MCF 10A (cell line): ENCODE measurements around the gene TM9SF3. TPM values are rescaled to one million over a fixed set of nuclear protein-coding genes. Genes with fewer than 3 reads are reported as not detected.
A peak's percentile ranks its signal among the peaks of the same experiment; 100 is the strongest.

ENCODE experiments used
- BruUV-seq: library from RNA; stranded (reverse); fragments of 400-500 nt; replicated peaks from 2 replicates; lab custom pipeline; 2021; lab: Mats Ljungman, UMichigan
- CTCF ChIA-PET: fragments of 300-600 bp; sonication (Branson Sonifier 250); formaldehyde crosslinking; extraction: SDS; loops from one replicate; lab custom pipeline; 2021; ENCODE audit warnings: antibody characterized with exemption, inconsistent platforms; lab: Yijun Ruan, JAX
- POLR2A ChIA-PET: fragments of 300-600, 350-650 bp; sonication (Branson Sonifier 250); formaldehyde crosslinking; extraction: SDS; loops from one replicate; lab custom pipeline; 2020; ENCODE audit warnings: antibody characterized with exemption, inconsistent platforms; lab: Yijun Ruan, JAX
- DNase-seq: peaks from one replicate; pipeline ENCODE4 v3.0.0-alpha.2; 2018; ENCODE audit not compliant: unreplicated experiment
- H3K27ac Mint-ChIP-seq: one replicate; pipeline ENCODE4 v1.8.0; 2022; ENCODE audit warnings: mild to moderate bottlenecking, low read depth, mixed read lengths; ENCODE audit not compliant: unreplicated experiment
- H3K27me3 Mint-ChIP-seq: one replicate; pipeline ENCODE4 v1.8.0; 2022; ENCODE audit warnings: mixed read lengths; ENCODE audit not compliant: insufficient read depth, unreplicated experiment
- H3K36me3 Mint-ChIP-seq: one replicate; pipeline ENCODE4 v1.8.0; 2022; ENCODE audit warnings: mild to moderate bottlenecking, moderate library complexity, mixed read lengths; ENCODE audit not compliant: insufficient read depth, unreplicated experiment
- H3K4me1 Mint-ChIP-seq: one replicate; pipeline ENCODE4 v1.8.0; 2022; ENCODE audit warnings: mixed read lengths; ENCODE audit not compliant: insufficient read depth, unreplicated experiment
- H3K4me3 Mint-ChIP-seq: one replicate; pipeline ENCODE4 v1.8.0; 2022; ENCODE audit warnings: mild to moderate bottlenecking, moderate library complexity, mixed read lengths; ENCODE audit not compliant: unreplicated experiment
- H3K9me3 Mint-ChIP-seq: one replicate; pipeline ENCODE4 v1.8.0; 2022; ENCODE audit warnings: mixed read lengths; ENCODE audit not compliant: unreplicated experiment
- CTCF ChIP-seq: fragments of 200-600 bp; IDR thresholded peaks from one replicate; pipeline ENCODE4 v1.8.0; 2022; ENCODE audit warnings: antibody characterized with exemption, mild to moderate bottlenecking; ENCODE audit not compliant: unreplicated experiment
- intact Hi-C: fragments of 100-400 bp; cut with micrococcal nuclease; formaldehyde crosslinking; loops from 2 replicates; pipeline ENCODE4 v1.14.1; 2022
- total RNA-seq: library from RNA; stranded (reverse); gene quantifications from 2 replicates; pipeline ENCODE4 v1.2.3, GENCODE V29; 2022

The TM9SF3 gene
- total RNA-seq, 1 experiment from 2014 or later, result 151 TPM

GRCh38 chr10:96579133-96579532, 7.7 kb downstream of the TM9SF3 start:
- ChIA-PET CTCF (no interaction called here), POLR2A (no interaction called here)
- BruUV-seq, result no TSS peak
- no peak overlapping the region for H3K27ac Mint-ChIP-seq
- peaks cover 35% of the 10 kb centered on the region for H3K4me1 Mint-ChIP-seq
- peaks cover 14% of the 10 kb centered on the region for H3K36me3 Mint-ChIP-seq
- no peak overlapping the region for H3K4me3 Mint-ChIP-seq
- no peak for TF ChIP-seq CTCF
- H3K9me3 Mint-ChIP-seq, result no peaks in the 10 kb centered on the region
- intact Hi-C loops, result no loop called here
- DNase-seq, result no peak
- H3K27me3 Mint-ChIP-seq, result no peaks in the 10 kb centered on the region

- Mint-ChIP-seq H3K4me3 (no peak overlapping the region), H3K27me3 (no peaks in the 10 kb centered on the region), H3K4me1 (peaks cover 34% of the 10 kb centered on the region), H3K9me3 (no peaks in the 10 kb centered on the region), H3K36me3 (peaks cover 19% of the 10 kb centered on the region), H3K27ac (no peak overlapping the region)
- no peak for TF ChIP-seq CTCF
- intact Hi-C loops, result no loop called here
- ChIA-PET POLR2A (interaction anchor here (1.2 kb wide), 1 partner anchor 8 kb away, joined by 3 read pairs; the partner anchor contains the start of gene TM9SF3), CTCF (no interaction called here)
- peak; percentile 33 for DNase-seq
- BruUV-seq, result no TSS peak
These were observed 8.2 kb downstream of the TM9SF3 start for GRCh38 chr10:96578633-96579032.

- POLR2A ChIA-PET, result interaction anchor here (0.6 to 1.2 kb wide), 2 partner anchors 9 to 15 kb away, joined by 3 to 5 read pairs; partner anchors contain the start of gene TM9SF3
- DNase-seq, result no peak
- no peak for TF ChIP-seq CTCF
- H3K4me1 Mint-ChIP-seq, result peaks cover 36% of the 10 kb centered on the region
- intact Hi-C loops, result no loop called here
- no peaks in the 10 kb centered on the region for H3K27me3 Mint-ChIP-seq
- no peak overlapping the region for H3K4me3 Mint-ChIP-seq
- H3K27ac Mint-ChIP-seq, result no peak overlapping the region
- BruUV-seq, result no TSS peak
- H3K36me3 Mint-ChIP-seq, result peaks cover 24% of the 10 kb centered on the region
- CTCF ChIA-PET, result no interaction called here
- no peaks in the 10 kb centered on the region for H3K9me3 Mint-ChIP-seq
These were observed 8.8 kb downstream of the TM9SF3 start for GRCh38 chr10:96578022-96578421.

- intact Hi-C loops, result no loop called here
- Mint-ChIP-seq H3K4me1 (peaks cover 38% of the 10 kb centered on the region), H3K27ac (no peak overlapping the region), H3K27me3 (no peaks in the 10 kb centered on the region), H3K9me3 (no peaks in the 10 kb centered on the region), H3K4me3 (no peak overlapping the region), H3K36me3 (peaks cover 30% of the 10 kb centered on the region)
- POLR2A ChIA-PET, result interaction anchor here (0.6 to 1.4 kb wide), 2 partner anchors 9 to 84 kb away, joined by 3 to 8 read pairs; partner anchors contain the start of gene TM9SF3
- no peak for DNase-seq
- CTCF ChIA-PET, result interaction anchor here (1.2 kb wide), 1 partner anchor 10 kb away, joined by 3 read pairs; no protein-coding TSS in a partner anchor
- no peak for TF ChIP-seq CTCF
- no TSS peak for BruUV-seq
These were observed 9.7 kb downstream of the TM9SF3 start for GRCh38 chr10:96577069-96577468.
